Fibroblast of upper back skin (primary cell): ENCODE results near the gene NTN1.
A peak's percentile ranks its signal among the peaks of the same experiment; 100 is the strongest.

ENCODE experiments used
- DNase-seq: peaks from one replicate; pipeline ENCODE4 v3.0.0-alpha.2; 2013

Gene NTN1

DNA sequence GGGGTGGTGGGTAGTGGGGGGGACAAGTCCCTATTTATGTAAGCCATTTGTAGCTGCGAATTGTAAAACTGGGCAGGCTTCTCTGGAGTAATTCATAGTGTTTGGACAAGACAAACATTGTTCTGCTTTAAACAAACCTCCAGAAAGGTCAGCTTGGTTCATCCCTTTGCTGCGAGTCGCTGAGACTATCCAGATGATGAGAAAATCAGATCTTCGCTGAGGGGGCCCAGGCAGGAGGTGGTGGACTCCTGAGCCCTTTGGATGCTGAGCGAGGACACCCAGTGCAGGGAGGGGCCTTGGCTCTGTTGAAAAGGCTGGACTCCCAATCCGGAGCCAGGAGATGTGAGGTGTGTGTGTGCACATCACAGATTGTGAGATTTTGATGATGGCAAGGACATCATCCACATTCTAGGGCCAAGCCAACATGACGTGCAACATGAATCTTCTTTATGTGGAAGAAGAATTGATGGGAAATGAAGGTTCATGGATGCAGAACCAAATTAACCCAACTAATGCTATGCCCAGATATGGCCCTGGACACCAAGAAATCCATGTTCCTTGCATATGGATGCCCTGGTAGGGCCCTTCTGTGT, 15.0 kb upstream of the NTN1 start:
- no peak for DNase-seq

- DNase-seq = no peak
Observed at GRCh38 chr17:9007052-9007714, 14.1 kb upstream of the NTN1 start.

DNA sequence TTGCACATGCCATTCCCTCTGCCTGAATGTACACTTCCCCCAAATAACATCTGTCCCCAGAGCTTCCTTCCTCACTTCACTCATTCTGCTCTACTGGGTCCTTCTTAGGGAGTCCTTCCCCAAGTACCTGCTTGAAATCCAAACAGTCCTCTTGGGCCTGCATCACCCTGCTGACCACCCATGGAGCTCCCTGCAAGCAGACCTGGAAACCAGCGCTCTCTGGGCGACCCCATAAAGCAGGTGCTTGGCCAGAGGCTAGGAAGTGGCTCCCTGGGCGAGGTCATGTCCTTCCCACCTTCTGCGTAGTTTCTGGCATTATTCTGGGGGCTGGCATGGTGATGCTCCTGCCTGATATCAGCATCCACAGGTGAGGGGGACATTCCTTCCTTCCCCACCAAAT, 12.2 kb upstream of the NTN1 start:
- DNase-seq = no peak

DNA sequence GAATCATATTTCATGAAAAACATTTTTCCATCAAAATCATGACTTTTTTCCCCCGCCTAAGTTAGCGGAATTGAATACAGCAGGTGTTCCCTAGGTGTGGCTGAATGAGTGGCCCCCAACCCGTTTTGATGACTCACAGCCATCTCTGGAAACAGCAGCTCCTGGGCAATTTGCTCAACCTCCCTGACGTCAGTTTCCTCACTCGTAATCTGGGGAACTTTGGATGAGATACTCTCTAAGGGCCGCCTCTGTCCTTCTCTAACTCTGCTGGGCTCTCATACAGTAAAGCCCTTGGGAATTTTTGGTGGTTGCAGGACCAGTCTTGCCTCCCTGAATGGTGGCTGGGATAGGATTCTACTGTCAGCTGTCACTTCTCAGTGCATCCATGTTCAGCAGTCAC, 11.6 kb upstream of the NTN1 start:
- DNase-seq = no peak

- DNase-seq = no peak
Observed at GRCh38 chr17:9011001-9011400, 10.3 kb upstream of the NTN1 start.

DNA sequence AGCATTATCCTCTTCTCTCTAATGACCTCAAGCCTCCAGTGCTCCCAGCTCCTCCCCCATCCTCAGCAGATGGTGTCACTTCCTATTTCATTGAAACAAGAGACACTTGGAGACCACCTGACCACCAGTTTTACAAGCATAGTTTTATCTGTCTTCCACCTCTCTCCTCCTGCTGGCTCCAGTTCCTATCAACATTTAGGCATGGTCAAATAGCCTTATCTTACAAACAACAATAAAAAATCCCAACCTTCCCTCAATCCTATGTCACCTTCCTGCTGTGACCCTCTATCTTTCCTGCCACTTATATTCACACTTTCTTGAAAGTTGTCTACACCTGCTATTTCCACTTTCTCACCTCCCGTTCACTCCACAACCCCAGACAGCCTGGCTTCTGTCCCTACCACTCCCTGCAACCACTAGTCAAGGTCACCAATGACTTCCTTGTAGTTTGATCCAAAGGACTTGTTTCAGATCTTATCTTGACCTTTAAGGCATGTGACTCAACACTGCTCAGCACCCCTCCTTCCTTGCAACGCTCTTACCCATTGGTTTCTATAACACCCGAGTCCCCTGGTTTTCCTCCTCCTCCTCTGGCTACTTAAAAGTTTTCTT, 4.3 kb upstream of the NTN1 start:
- no peak for DNase-seq

DNA sequence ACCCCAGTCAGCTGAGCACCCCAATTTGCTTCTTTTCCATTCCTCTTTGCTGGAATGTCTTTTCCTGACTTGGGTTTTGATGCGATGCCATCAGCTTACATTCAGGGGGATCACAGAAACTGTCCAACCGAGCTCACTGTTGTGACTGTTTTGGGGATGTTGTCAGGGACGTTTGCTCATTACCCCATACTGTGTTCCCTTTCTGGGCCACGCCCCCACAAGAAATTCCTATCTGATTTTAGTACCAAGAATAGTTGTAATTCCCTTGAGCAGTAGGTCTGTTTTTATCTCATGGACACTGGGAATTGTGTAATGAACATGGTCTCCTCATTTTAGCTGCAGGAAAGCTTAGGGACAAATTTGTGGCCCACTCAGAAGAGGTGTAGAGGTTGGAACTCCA, 2.6 kb upstream of the NTN1 start:
- DNase-seq = no peak

GRCh38 chr17:9020096-9020823, 1.1 kb upstream of the NTN1 start:
- no peak for DNase-seq

DNA sequence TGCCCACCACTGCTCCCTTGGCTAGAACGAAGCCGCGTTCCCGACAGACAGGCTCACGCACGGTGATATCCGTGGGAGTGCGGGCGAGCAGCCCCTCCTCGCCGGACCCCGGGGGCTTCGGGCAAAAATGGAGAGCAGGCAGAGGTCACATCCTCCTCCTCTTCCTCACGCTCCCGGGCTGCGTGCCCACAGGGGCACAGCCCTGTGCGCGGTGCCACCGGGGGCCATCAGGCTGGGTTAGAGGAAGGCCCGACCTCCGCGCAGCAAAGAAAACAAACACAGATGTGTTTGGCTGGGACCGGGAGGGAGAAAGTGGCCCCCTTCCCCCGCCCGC, 519 bp upstream of the NTN1 start:
- DNase-seq = no peak

DNA sequence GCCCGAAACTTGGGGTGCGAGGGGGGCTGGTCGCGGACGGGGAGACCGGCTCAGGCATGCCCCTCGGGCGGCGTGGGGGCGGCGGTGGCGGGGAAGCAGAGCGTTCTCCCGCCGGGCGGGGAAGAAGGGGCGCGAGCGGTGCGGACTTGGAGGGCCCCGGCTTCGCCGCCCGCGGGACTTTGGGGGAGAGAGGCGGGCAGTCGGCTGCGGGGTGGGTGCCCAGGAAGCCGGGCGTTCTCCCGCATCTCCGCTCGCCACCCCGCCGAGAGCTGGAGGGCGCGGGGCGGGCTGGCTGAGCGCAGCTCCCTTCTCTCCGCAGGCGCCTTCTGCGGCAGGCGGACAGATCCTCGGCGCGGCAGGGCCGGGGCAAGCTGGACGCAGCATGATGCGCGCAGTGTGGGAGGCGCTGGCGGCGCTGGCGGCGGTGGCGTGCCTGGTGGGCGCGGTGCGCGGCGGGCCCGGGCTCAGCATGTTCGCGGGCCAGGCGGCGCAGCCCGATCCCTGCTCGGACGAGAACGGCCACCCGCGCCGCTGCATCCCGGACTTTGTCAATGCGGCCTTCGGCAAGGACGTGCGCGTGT, 772 bp downstream of the NTN1 start:
- peak; percentile 14 for DNase-seq

DNA sequence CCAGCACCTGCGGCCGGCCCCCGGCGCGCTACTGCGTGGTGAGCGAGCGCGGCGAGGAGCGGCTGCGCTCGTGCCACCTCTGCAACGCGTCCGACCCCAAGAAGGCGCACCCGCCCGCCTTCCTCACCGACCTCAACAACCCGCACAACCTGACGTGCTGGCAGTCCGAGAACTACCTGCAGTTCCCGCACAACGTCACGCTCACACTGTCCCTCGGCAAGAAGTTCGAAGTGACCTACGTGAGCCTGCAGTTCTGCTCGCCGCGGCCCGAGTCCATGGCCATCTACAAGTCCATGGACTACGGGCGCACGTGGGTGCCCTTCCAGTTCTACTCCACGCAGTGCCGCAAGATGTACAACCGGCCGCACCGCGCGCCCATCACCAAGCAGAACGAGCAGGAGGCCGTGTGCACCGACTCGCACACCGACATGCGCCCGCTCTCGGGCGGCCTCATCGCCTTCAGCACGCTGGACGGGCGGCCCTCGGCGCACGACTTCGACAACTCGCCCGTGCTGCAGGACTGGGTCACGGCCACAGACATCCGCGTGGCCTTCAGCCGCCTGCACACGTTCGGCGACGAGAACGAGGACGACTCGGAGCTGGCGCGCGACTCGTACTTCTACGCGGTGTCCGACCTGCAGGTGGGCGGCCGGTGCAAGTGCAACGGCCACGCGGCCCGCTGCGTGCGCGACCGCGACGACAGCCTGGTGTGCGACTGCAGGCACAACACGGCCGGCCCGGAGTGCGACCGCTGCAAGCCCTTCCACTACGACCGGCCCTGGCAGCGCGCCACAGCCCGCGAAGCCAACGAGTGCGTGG, 1.5 kb downstream of the NTN1 start:
- DNase-seq = no peak

- no peak for DNase-seq
Observed at GRCh38 chr17:9023392-9024218, 2.3 kb downstream of the NTN1 start.

- no peak for DNase-seq
Observed at GRCh38 chr17:9024497-9024896, 3.2 kb downstream of the NTN1 start.

DNA sequence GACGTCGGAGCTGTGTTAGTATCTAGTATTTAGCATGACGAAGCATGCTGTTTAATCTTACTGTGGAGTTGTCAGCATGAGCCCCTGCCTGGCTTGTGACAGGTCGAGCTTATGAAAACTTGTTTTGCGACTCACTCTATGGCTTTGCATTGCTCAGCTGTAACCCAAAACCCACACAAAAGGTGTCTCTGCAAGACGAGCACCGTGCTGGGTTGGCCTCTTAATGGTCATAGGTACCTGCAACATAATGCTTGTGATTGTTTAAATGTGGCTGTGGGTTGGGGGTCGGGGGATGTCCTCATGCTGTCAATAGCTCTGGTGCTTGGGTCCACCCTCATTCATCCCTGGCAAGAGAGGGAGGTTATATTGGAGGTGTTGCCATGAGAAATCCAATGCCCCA, 5.4 kb downstream of the NTN1 start:
- no peak for DNase-seq

DNA sequence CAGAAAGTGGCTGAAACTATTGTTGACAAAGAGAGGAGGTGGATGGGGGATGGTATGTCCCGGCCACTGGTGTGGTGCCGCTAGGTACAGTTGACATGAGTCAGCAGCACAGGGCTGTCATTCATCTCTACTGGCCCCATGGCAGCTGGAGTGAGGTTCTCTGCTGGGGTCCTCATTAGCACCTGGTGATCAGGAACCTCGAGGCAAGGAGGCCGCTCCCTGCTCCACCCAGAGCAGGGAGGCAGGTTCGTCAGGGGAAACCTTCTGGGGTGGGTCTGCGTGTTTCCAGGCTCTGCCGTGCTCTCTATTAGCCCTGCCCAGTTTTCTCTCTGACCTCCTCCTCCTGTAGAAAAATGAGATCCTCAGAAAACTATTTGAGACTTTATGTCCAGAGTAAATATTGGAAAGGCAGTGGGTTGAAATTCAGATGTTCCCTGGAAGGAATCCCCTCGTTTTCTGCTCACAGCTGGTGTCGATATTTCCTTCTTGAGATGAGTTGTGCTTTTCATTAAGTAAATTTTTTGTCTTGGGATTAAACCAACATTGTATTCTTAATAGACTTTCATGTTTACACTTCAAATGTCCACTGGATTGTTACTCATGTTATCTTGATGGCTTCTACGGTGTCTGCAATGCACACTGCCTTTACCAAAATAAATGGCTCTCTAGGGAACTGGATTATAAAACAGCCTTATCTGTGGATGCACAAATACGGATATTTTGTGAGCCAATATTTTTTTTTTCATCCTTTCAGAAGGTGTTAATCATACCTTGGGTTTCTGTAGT, 7.1 kb downstream of the NTN1 start:
- no peak for DNase-seq

DNA sequence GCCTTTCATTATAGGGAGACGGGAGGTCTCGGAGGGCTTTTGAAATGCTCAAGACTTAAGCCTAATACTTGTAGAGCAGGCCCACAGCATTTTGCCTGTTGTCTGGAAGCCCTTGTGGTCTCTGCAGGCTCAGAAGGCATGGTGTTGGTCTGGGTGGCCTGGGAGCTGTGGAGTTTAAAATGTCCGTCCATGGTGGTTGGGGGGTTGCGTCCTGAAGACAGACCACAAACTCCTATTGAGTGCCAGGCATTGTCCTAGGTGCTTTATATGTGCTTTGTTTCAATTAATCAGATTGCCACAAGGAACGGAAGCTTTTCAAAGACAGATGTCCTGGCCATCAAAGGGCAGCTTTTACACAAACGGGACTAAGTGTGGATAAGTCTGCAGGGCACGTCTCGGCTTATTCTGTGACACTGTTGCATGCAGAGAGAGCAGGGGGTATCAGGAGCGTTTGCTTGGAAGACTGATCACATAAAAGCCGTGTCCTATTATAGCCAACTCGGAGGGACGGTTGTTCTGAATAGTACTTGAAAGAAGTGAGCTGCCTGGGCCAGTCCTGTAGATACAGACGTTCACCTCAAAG, 7.8 kb downstream of the NTN1 start:
- DNase-seq = no peak

DNA sequence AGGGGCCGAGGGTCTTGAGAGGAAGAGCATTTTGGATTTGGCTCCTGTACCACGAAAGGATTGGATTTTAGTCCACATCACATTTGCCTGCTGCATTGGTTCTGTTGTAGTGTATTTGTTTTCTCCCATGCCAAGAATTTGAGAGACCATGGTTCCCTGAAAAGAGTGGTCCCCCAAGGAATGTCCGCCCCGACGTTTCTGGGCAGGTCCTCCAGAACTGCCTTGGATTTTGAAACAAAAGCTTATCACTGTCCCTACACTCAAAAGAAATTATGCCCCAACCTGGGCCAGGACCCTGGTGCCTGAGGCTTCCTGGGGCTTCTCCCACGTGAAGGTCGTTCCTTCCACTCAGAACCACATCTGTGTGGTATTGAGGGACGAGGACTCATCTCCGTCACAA, 10.8 kb downstream of the NTN1 start:
- DNase-seq = no peak

DNA sequence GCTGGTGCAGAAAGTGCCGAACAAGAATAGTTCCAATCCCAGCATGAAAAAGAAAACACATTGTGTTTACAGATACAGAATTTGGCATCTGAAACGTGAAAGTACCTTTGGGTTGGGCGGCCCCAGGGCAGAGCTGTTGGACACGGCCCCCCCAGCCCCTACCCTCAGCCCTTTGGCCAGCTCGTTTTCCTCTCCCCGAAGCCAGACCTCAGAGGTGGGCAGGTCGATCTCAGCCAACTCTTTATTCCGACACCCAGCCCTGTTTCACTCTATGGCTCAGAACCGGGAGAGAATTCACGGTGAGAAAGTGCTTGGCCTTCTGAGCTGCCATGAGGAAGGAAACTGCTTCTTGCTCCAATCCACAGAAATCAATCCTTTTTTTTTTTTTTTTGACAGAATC, 11.3 kb downstream of the NTN1 start:
- no peak for DNase-seq

DNA sequence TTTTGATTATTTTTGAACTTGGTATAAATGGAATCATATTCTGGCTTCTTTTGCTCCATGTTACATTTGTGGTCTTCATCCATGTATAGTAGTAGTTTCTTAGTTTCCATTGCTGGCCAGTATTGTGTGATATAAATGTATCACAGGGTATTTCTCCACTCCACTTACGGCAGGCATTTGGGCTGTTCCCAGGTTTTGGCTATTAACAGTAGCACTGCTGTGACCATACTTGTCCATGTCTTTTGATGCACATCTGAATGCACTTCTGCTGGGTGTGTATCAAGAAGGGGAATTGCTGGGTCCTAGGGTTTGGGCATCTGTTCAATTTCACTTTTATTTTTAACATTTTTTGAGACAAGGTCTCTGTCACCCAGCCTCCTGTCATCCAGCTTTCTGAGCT, 13.9 kb downstream of the NTN1 start:
- DNase-seq = no peak

DNA sequence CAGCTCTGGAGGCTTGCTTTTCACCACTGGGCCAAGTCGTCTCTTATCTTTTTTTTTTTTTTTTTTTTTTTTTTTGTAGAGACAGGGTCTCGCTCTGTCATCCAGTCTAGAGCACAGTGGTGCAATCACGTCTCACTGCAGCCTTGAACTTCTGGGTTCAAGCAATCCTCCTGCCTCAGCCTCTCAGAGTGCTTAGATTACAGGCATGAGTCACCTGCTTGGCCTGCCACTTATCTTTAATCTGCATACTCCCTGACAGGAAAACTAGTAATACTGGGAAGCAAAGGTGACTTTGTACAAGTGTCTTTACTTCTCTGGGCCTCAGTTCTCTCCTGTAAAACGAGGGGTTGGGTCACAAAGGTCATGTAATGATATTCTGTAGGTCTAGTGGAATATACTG, 15.0 kb downstream of the NTN1 start:
- DNase-seq = no peak

DNA sequence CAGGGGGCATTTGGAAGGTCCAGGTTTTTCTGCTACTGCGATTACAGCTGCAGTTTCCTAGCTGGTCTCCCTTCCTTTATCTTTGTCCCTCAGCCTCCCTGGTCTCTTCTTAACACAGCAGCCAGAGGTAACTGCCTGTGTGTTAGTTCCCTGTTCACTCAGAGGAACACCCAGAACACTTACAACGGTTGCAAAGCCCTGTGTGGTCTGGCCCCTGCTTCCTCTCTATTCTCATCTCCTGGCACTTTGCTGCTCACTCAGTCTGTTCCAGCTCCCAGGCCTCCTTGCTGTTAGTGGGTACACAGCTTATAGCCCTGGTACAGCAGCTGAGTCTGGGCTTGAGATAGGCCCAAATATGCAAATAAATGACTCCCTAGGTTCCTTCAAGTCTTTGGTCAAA, 16.4 kb downstream of the NTN1 start:
- no peak for DNase-seq
